Measurements from ENCODE around the gene HAP1. TPM values are rescaled to one million over a fixed set of nuclear protein-coding genes. Genes with fewer than 3 reads are reported as not detected.

HAP1 gene
- polyA plus RNA-seq, 2 of the 4 experiments (the other 2 are of a cell fraction): 1.6 to 2.2 TPM

DNA sequence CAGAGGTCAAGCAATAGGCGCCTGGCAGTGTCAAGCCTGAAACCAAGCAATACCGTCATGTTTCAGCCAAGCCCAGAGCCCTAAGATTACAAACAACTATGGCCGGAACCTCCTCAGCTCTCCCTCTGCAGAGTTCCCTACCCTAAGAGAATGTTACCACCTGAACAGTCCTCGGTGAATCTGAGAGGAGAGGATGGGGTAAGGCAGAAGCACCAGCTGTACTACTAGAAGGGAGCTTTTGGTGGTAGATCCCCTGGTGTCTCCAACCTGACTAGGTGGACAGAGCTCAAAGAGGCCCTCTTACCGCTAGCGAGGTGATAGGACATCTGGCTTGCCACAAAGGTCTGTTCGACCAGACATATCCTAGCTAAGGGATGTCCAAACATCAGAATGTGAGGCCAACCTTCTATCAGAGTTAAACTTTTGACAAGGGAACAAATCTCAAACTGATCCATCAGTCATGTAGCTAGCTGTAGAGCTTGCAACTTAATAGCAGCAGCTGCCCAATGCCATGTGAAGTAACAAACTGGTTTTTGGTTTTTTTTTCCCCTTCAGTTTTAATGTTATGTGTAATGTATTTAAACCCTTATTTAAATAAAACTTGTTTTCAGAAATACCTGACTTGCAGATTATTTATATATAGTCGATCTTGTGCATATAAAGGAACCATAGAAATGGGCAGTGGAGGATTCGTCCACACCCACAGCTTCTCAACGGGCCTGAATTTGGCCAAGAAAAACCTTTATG lies 43.2 kb downstream of the HAP1 start:
- POLR2A ChIA-PET: interaction anchor here (0.7 to 4.4 kb wide), 4 partner anchors 9 to 43 kb away, joined by 3 to 258 read pairs (median 6); partner anchors contain the start of gene HAP1

DNA sequence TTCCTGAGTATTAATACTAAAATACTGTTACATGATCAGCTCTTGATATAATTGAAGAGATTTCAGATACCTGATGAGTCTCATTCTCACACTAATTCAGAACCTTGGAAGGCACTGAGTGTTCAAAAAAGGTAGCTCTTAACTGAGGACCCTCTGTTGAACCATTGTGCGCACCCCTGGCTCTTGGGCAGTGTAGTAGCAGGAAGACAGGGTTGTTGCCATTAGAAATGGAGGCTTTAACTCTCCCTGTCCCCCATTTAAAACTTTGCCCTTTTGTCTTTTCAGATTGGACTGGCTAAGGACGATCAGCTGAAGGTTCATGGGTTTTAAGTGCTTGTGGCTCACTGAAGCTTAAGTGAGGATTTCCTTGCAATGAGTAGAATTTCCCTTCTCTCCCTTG lies 43.9 kb downstream of the HAP1 start:
- Histone ChIP-seq H3K4me3 (peak overlapping the region; percentile 93), H3K4me1 (peaks cover 29% of the 10 kb centered on the region), H3K9me3 (no peaks in the 10 kb centered on the region), H3K4me2 (peak overlapping the region; percentile 81), H3K27ac (peak overlapping the region; percentile 95 to 98)
- no peak for ATAC-seq
- ChIA-PET CTCF (interaction anchor here (0.9 to 18.1 kb wide), 15 partner anchors 11 to 272 kb away, joined by 3 to 329 read pairs (median 4); partner anchors contain the start of genes JUP and P3H4), POLR2A (interaction anchor here (0.7 to 4.4 kb wide), 9 partner anchors 9 to 1402 kb away, joined by 3 to 258 read pairs (median 4); partner anchors contain the start of genes FKBP10, JUP, ODAD4 and P3H4)
- WGBS (ENCODE audit: missing lambda C conversion rate): 68% methylated on average over 2 of the region's 2 CpGs
- DNase-seq (ENCODE audit: low read depth in 1 of 2, low spot score in 1 of 2): no peak
- peak; percentile 43 for FAIRE-seq
- no peak for TF ChIP-seq NR3C1 (IDR thresholded peaks at IDR 0.05)
- peak; percentile 96; the same call in 1 of the 2 replicates for TF ChIP-seq HOXA7 (CRISPR knock-in tag; IDR thresholded peaks at IDR 0.05)
- TF ChIP-seq TFCP2L1 (CRISPR knock-in tag; IDR thresholded peaks at IDR 0.05): no peak; the same call in none of the 2 replicates
- TF ChIP-seq, protein P1, sequence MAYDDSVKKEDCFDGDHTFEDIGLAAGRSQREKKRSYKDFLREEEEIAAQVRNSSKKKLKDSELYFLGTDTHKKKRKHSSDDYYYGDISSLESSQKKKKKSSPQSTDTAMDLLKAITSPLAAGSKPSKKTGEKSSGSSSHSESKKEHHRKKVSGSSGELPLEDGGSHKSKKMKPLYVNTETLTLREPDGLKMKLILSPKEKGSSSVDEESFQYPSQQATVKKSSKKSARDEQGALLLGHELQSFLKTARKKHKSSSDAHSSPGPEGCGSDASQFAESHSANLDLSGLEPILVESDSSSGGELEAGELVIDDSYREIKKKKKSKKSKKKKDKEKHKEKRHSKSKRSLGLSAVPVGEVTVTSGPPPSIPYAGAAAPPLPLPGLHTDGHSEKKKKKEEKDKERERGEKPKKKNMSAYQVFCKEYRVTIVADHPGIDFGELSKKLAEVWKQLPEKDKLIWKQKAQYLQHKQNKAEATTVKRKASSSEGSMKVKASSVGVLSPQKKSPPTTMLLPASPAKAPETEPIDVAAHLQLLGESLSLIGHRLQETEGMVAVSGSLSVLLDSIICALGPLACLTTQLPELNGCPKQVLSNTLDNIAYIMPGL (CRISPR knock-in tag; IDR thresholded peaks at IDR 0.05; ENCODE audit: borderline replicate concordance): peak; percentile 91
- TF ChIP-seq FOSB (CRISPR knock-in tag; IDR thresholded peaks at IDR 0.05): peak; percentile 90
- no peak for TF ChIP-seq SMC3 (IDR thresholded peaks at IDR 0.05)
- TF ChIP-seq, protein P2, sequence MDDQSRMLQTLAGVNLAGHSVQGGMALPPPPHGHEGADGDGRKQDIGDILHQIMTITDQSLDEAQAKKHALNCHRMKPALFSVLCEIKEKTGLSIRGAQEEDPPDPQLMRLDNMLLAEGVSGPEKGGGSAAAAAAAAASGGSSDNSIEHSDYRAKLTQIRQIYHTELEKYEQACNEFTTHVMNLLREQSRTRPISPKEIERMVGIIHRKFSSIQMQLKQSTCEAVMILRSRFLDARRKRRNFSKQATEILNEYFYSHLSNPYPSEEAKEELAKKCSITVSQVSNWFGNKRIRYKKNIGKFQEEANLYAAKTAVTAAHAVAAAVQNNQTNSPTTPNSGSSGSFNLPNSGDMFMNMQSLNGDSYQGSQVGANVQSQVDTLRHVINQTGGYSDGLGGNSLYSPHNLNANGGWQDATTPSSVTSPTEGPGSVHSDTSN (IDR thresholded peaks at IDR 0.05): no peak
- TF ChIP-seq TP53 (CRISPR knock-in tag; IDR thresholded peaks at IDR 0.05): peak; percentile 93
- TF ChIP-seq RAD21 (conservative IDR thresholded peaks at IDR 0.05 in 1 of 2, IDR thresholded peaks at IDR 0.05 in 1 of 2): no peak
- TF ChIP-seq, protein P3, sequence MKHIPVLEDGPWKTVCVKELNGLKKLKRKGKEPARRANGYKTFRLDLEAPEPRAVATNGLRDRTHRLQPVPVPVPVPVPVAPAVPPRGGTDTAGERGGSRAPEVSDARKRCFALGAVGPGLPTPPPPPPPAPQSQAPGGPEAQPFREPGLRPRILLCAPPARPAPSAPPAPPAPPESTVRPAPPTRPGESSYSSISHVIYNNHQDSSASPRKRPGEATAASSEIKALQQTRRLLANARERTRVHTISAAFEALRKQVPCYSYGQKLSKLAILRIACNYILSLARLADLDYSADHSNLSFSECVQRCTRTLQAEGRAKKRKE (CRISPR knock-in tag; IDR thresholded peaks at IDR 0.05; ENCODE audit: low read depth): no peak
- TF ChIP-seq, protein P4, sequence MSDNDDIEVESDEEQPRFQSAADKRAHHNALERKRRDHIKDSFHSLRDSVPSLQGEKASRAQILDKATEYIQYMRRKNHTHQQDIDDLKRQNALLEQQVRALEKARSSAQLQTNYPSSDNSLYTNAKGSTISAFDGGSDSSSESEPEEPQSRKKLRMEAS (IDR thresholded peaks at IDR 0.05): no peak
- no peak for TF ChIP-seq CHD2 (IDR thresholded peaks at IDR 0.05; ENCODE audit: low read length, partially characterized antibody)
- TF ChIP-seq KDM5A (IDR thresholded peaks at IDR 0.05): no peak
- no peak for TF ChIP-seq RCOR1 (IDR thresholded peaks at IDR 0.05; ENCODE audit: low read depth, low read length)
- peak; percentile 81 for TF ChIP-seq RARB (CRISPR knock-in tag; IDR thresholded peaks at IDR 0.05)
- no peak for TF ChIP-seq NPAS2 (CRISPR knock-in tag; IDR thresholded peaks at IDR 0.05; ENCODE audit: borderline replicate concordance)
- TF ChIP-seq CBX2 (IDR thresholded peaks at IDR 0.05; ENCODE audit: borderline replicate concordance, low read depth): no peak
- no peak for TF ChIP-seq MAFK (IDR thresholded peaks at IDR 0.05; ENCODE audit: partially characterized antibody)
- TF ChIP-seq RFX5 (IDR thresholded peaks at IDR 0.05): no peak
- no peak for TF ChIP-seq CBX8 (IDR thresholded peaks at IDR 0.05)
- TF ChIP-seq, protein P5, sequence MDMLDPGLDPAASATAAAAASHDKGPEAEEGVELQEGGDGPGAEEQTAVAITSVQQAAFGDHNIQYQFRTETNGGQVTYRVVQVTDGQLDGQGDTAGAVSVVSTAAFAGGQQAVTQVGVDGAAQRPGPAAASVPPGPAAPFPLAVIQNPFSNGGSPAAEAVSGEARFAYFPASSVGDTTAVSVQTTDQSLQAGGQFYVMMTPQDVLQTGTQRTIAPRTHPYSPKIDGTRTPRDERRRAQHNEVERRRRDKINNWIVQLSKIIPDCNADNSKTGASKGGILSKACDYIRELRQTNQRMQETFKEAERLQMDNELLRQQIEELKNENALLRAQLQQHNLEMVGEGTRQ (IDR thresholded peaks at IDR 0.05): no peak
- TF ChIP-seq HEYL (CRISPR knock-in tag; IDR thresholded peaks at IDR 0.05): no peak
- TF ChIP-seq CHD4 (IDR thresholded peaks at IDR 0.05; ENCODE audit: borderline replicate concordance): no peak
- no peak for TF ChIP-seq RNF2 (IDR thresholded peaks at IDR 0.05; ENCODE audit: borderline replicate concordance, low read depth)
- TF ChIP-seq, protein P6, sequence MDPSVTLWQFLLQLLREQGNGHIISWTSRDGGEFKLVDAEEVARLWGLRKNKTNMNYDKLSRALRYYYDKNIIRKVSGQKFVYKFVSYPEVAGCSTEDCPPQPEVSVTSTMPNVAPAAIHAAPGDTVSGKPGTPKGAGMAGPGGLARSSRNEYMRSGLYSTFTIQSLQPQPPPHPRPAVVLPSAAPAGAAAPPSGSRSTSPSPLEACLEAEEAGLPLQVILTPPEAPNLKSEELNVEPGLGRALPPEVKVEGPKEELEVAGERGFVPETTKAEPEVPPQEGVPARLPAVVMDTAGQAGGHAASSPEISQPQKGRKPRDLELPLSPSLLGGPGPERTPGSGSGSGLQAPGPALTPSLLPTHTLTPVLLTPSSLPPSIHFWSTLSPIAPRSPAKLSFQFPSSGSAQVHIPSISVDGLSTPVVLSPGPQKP (IDR thresholded peaks at IDR 0.05; ENCODE audit: low read depth, low read length): no peak

More for the DNA sequence above, 43.2 kb downstream of the HAP1 start:
- peak; percentile 27 for TF ChIP-seq MAFK (IDR thresholded peaks at IDR 0.05; ENCODE audit: partially characterized antibody)
- peak; percentile 93; the same call in 1 of the 2 replicates for TF ChIP-seq POLR2AphosphoS2 (conservative IDR thresholded peaks at IDR 0.05; ENCODE audit: low read length)
- TF ChIP-seq, protein P1 (CRISPR knock-in tag; IDR thresholded peaks at IDR 0.05; ENCODE audit: borderline replicate concordance): no peak
- DNase-seq (ENCODE audit: low read depth in 1 of 2, low spot score in 1 of 2): no peak
- ATAC-seq: no peak
- Histone ChIP-seq H3K27ac (peak overlapping the region in 1 of 2 experiments; percentile 95; a peak in 3 of 6 replicates), H3K4me3 (peak overlapping the region; percentile 93), H3K4me1 (peaks cover 32% of the 10 kb centered on the region), H3K4me2 (peak overlapping the region; percentile 81), H3K9me3 (no peaks in the 10 kb centered on the region)
- FAIRE-seq: no peak
- WGBS (ENCODE audit: missing lambda C conversion rate): 81% methylated on average over 10 of the region's 10 CpGs
- CTCF ChIA-PET: interaction anchor here (1.0 to 18.1 kb wide), 12 partner anchors 10 to 268 kb away, joined by 3 to 329 read pairs (median 5); partner anchors contain the start of gene P3H4
